Hematopoietic multipotent progenitor cell treated with erythropoietin and hydrocortisone succinate and interleukin-3 and kit ligand, for 15 days (in vitro differentiated cells): Measurements from ENCODE around the gene TBC1D30.
"Not testable (repeated sequence)": the region's sequence is repeated elsewhere in the genome, so short reads cannot be mapped to it uniquely, and the experiment has no call there.

Experiments used
- DNase-seq: peaks from one replicate; pipeline ENCODE4 v3.0.0-alpha.2; 2015; ENCODE audit warnings: low spot score

Gene TBC1D30

DNA sequence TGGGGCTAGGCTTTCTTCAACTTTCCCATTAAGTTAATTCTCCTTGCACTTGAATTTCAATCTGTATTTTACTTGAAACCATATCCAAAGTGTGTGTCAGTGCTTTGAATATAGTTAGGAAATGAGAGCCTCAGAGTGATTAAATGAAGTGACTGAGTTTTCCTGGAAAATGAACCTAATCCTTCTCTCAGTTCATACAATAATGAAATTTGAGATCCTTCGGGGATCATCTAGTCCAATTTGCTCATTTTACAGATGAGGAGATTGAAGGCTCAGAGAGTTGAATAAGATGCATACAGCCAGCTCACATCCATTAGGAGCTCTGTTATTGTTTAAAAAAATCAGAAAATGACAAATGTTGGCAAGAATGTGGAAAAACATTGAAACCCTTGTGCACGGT lies 18.3 kb upstream of the TBC1D30 start:
- DNase-seq: no peak

DNA sequence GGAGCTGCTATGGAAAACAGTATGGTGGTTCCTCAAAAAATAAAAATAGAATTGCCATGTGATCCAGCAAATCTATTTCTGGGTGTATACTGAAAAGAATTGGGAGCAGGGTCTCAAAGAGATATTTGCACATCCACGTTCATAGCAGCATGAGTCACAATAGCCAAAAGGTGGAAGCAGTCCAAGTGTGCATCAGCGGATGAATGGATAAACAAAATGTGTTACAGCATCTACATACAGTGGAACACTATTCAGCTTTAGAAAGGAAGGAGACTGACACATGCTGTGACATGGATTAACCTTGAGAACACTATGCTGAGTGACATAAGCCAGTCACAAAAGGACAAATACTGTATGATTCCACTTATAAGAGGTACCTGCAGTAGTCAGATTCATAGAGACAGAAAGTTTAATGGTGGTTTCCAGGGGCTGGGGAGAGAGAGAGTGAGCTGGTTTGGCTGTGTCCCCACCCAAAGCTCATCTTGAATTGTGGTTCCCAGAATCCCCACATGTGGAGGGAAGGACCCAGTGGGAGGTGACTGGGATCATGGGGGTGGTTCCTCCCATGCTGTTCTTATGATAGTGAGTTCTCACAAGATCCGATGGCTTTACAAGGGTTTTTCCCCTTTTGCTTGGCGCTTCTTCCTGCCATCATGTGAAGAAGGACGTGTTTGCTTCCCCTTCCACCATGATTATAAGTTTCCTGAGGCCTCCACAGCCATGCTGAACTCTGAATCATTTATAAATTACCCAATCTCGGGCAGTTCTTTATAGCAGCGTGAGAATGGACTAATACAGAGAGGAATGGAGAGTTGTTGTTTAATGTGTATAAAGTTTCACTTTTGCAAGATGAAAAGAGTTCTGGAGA lies 17.6 kb upstream of the TBC1D30 start:
- DNase-seq: no peak

DNA sequence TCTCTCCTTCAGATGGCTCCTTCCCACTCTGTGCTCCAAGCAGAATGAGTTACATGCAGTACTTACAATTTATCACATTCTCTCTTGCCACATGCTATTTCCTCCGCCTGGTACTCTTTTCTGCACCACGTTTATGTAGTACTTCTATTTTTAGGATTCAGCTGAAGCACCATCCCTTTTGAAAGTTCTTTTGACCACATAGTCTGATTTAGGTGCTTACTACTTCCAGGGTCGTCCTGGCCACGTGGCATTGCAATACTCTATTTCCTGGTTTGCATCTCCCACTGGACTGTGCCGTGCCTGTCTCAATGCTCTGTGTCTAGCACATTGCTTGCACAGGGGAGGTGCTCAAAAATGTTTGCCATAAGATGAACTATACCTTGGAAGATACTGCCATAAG lies 16.3 kb upstream of the TBC1D30 start:
- DNase-seq: no peak

DNA sequence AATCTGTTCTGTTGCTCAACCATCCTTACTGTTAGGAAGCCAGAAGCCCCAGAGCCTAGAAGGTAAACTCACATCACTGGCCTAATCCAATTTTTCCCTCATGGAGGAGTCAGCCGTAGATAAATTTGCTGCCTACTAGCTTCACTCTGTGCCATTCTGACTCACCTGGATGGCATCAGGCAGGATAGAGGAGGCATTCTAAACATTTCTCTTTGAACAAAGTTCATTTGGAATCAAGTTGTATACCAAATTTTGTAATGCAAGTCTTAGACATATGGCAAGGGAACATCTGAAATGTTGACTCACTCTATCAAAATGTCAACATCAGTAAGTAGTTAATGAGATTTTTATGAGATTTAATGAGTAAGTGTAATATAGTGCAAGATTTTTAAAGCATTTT lies 13.6 kb upstream of the TBC1D30 start:
- DNase-seq: no peak

DNA sequence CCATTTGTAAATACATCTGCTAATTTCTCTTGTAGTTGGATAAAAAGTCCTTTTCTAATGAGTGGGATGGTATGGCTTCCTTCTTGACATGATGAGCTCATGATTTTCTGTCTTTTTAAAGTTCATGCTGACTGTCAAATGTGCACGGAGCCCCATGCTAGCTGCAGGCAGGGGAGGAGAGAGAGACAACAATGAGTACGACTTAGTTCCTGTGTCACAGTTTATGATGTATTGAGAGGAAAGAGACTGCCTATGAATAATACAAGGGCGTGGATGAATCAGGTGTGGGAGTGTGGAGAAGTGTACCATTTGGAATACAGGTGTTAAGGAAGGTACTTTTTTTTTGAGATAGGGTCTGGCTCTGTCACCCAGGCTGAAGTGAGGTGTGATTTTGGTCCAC lies 10.7 kb upstream of the TBC1D30 start:
- no peak for DNase-seq

DNA sequence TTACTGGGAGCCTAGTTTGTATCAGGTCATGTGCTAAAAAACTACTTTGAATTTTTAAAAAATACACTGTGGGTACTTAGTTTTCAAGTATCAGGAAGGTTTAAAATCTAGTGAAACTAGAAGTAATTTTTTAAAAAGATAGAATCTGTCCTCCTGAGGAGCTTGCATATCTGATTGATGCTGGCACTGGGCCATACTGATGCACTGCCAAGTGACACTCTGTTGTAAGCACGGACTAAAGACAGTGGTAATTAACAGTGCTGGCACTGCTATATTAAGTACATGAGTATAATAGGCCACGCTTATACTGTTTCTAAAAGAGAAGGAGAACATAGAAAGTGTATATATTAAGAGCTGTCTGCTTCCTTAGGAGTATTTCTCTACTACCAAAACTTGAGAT lies 10.0 kb upstream of the TBC1D30 start:
- DNase-seq: no peak

DNA sequence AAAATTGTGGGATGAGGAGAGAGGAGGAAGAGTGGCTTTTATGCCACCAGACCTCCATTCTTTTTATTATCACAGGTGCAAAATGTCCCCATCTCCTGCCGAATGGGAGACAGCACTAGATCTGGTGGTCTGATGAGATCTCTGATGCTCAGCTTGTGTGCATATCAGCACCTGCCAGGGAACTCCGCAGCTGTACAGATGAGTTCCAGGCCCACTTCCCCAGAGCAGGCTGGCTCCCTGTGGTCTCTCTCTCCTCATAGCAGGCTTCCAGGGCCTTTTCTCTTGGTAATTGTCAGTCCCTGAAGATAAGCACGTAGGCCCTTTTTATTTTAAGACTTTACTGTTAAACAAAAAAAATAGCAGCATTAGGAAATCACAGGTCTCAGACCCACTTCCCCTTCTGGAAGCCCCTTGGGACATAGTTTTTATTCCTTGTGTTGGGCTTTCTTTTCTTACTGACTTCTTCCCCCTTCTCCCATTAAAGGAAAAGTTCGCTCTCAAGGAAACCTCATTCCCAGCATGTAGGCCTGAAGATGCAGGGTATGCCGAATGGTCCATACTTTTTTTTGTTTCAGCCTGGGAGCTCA lies 4.5 kb upstream of the TBC1D30 start:
- no peak for DNase-seq

DNA sequence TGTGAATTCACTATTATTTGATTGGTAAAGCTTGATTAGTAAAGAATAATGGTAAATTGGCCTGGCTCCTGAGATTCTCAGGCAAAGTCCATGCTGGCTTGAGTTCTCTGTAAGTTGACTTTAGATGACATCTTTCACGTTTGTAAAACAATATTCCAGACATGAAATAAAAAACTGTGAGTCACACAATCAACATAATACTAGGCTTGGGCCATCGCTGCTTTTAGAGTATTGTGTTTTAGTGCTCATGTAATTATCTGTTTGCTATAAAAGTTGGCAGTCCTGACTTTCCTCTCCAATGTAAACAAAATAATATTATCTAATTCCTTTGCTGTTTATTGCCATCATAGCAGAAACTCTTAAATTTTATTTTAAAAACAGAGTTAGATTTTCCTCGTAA lies 3.9 kb upstream of the TBC1D30 start:
- DNase-seq: no peak

DNA sequence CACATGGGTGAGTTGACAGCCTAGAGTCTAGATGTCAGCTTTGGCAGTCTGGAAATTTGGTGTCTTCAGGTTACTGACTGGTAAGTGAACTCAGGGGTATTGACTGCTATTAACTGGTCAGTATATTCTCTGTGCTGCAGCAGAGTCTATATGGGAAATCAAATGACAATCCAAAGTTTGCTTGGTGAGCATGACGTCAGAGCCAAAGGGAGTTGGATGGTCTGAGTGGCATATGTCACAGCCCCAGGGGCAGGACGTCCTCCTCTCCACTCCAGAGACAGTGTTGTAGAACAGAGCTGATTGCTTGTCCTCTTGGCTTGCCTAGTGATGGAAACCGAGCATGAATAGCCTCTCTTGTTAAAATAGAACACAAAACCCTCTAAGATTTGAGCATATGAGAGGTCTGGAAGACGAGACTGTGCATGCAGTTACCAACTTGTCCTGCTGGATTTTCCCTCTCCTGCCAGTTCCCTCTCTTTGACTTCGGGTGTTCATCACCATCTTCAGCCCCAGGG lies 3.3 kb upstream of the TBC1D30 start:
- DNase-seq: no peak

DNA sequence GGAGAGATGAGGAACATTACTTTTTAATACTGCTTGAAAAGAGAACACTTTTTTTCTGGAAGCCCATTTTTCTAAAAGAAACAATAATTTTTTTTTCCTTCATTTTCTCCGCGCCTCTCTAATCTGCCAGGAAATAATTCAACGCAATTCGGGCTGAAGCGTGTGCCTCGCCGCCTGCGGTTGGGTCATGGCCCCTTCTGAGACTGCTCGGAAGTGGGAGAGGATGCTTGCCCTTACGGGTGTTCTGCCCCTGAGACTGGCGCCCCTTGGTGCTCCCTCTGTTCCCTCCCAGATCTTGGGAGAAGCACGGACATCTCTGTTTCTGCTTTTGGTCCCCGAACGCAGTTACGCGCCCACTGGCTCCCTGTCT lies 332 bp upstream of the TBC1D30 start:
- DNase-seq: no peak

DNA sequence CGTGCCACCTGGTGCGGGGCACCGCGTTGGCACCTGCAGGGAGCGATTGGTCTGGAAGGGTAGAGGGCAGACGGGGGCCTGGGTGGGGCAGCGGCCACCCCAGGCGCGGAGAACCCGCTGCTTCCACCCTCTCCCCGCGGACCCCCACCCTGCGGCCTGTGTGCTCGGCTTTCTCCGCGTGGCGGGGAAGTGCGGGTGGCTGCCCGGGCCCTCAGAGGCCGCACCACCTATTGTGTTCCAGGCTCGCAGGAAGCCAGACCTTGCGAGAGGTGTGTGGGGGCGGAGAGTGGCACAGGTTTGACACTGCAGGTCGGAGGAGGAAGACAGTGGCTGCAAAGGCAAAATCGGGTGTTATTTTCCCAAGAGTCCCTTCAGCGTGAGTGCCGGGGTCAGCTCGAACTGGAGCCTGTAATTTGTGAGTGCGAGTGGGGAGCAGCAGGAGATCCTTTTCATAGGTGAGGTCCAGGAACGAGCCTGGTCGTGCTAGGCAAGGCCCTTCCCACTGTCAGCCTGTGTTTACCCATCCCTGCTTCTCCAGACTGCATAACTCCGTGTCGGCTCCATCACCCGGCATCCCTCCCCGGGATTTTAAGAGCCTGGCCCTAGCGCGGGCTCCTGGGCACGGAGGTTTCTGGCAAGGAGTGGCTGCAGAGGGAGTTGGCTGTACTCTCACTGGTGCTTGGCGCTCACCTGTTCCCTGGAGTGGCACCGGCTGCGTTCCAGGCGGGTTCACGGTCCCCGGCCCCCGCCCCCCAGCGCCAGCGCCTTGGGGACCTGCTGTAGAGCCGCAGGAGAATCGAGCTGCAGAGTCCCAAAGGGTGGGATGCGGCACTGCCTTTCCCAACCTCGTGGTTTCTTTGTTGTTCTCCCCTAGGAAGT lies 935 bp downstream of the TBC1D30 start:
- DNase-seq: no peak

DNA sequence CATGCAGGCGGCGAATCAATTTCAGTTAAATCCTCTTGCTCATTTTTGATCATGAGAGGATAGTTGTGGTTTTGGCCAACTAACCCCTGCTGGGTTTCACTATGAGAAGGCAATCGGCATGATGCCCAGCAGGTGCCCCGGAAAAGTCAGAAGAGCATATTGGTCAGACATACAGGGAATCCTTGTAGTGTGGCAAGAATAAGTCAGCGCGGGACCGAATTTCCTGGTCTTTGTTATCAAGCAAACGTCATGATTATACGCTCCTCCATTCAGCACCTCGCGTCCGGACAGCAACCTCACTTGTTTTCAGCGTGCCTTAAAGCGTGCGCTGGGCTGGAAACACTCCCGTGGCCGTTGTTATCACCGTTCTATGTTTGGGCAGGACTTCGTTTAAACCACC lies 1.8 kb downstream of the TBC1D30 start:
- DNase-seq: no peak

DNA sequence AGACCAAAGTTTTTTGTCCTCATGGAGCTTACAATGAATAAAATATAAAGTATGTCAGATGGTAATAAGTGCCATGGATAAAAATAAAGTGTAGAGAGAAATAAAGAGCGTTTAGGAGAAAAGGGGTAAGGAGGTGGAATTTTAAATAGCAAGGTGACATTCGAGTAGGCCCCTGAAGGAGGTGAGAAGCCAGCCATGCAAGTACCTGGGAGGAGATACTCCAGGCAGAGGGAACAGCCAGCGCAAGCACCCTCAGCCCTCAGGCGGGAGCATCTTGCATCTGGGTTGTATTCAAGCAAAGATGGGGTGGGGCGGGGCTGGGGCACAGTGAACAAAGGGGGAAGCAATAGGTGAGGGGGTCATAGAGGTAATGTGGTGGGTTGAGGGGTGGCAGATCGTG lies 4.3 kb downstream of the TBC1D30 start:
- no peak for DNase-seq

DNA sequence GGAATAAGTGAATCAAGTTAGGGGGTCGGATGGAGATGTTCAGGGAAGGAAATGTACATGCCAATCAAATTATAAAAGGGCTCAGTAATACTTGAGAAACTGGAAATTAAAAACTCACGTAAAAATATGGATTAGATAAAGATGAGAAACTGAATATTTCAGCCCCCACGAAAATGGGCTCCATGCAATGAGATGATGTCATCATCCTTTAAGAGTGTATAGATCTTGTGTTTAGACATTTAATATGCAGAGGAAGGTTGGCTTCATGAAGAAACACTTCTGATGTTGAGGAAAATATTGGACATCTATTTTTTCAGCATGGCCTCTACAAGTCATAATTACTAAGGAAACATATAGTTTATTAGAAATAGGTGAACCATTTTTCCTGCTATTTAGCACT lies 9.5 kb downstream of the TBC1D30 start:
- no peak for DNase-seq

DNA sequence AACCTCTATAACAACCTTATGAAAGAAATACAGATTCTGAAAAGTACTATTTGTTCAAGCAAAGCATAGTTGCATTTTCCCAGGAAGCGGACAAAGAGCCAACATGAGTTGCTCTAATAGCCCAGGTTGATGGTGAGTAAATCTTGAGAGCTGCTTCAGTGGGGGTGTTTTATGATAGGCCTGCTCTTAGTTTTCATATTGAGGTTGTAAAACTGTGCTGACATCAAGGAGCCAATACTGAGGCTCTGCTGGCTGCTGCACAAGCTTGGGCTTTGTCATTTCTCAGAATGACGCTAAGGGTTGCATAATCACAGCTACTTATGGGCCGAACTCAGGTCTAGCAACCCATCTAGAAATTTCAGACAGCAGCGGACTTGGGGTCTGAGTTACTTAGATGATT lies 11.5 kb downstream of the TBC1D30 start:
- DNase-seq: no peak

DNA sequence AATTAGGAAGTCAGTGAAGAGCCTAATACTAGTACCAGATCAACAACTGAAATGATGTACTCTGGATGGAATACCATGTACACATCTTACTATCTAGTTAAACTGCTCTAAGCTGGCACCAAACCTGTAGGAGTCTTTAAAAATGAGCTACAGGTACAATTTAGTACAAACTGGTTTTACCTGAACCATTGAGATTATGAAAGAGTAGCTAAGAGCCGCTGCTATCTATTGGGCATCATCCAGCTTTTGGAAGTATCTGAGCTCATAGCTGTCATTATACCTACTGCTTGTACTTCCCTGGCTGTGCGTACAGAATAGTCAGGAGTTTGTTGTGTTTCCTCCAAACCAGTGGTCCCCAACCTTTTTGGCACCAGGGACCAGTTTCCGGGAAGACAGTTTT lies 12.4 kb downstream of the TBC1D30 start:
- no peak for DNase-seq

DNA sequence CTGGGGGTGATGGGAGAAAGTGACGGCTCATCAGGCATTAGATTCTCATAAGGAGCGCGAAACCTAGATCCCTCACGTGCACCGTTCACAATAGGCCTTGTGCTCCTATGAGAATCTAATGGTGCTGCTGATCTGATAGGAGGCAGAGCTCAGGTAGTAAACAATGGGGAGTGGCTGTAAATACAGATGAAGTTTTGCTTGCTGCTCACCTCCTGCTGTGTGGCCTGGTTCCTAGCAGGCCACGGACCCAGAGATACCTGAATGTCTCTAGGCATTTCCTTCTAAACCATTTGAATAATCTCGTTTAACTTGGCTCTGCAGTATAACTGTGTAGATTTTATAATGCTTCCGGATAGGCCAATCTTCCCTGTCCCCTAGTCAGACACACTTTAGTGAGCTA lies 13.0 kb downstream of the TBC1D30 start:
- DNase-seq: no peak

DNA sequence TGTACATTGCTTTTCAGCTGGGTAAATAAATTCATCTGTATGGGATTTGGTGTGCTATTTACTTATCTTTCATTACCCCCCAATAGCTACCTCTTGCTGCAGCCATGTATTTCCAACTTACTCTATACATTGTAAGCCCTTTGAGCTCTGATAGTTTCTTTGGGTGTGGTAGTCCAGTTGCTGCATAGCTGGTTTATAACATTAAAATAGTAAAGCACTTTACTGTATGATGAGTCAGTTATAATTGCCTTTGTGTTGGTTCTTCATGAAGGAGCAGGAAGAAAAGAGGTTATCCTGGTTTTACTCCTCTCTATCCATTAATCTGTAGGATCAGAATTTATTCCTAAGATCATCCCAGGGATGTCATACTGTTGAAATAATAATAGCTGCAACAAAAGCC lies 15.7 kb downstream of the TBC1D30 start:
- no peak for DNase-seq

DNA sequence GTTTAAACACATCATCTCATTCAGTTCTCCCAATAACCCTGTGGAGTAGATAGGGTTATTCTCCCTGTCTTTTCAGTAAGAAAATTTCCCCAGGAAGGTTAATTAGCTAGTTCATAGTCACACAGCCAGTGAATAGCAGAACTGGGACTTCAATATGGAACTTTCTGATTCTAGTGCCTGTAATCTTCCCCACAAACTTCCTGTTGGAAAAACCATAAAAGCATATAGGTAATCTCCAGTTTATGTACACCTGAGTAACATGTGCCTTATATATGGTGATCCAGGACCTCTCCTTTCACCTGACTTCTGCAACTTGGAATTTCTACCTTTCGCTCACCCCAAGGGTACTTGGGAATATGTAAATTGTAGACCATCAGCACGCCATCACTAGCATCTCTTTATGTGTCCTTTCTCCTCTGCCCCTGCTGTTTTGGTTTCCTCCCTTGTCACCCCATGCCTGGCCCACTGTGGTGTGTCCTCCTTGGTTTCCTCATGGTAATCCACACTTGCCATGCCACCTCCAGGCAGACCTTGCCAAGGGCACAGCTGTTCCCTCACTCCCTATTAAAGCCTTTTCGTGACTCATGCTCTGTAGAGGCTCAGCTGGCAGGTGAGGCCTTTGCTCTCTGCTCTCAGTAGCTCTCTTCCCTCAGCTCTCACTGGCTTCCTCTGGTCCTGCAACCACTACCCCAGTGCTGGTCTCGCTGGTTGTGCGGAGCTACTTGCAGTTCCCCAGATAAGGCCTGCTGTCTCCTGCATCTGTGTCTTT lies 16.7 kb downstream of the TBC1D30 start:
- DNase-seq: no peak

DNA sequence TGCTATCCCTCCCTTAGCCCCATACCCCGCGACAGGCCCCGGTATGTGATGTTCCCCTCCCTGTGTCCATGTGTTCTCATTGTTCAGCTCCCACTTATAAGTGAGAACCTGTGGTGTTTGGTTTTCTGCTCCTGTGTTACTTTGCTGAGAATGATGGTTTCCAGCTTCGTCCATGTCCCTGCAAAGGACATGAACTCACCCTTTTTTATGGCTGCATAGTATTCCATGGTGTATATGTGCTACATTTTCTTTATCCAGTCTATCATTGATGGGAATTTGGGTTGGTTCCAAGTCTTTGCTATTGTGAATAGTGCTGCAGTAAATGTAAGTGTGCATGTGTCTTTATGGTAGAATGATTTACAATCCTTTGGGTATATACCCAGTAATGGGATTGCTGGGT lies 24.0 kb downstream of the TBC1D30 start:
- not testable (repeated sequence) for DNase-seq

DNA sequence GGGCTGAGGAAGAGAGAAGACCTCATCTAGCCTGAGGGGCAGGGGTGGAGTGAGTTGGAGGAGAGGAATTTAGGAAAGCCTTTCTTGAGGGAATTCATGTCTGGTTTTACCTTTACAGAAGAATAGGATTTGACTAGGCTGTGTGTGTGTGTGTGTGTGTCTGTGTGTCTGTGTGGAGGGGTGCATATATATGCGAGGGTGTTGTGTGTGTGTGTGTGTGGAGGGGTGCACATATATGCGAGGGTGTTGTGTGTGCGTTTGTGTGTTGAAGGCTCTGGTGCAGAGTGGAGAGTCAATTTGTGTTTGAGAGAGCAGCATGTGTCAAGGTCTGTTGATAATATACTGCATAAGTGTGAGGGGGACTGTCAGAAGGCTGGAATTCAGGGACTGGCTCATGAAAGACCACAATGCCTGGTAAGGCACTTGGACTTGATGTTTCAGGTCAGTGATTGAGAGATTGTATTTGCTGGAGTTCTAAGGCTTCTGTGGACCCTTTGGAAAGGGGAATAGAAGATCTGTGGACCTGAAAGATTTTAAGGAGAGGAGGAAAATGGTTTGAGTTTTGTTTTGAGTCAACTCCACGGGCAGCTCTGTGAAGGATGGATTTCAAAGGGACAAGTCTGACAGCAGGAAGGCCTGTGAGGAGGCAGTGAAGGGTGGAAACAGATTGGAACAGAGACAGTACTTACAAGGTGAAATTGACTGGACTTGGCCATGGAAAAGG lies 34.6 kb downstream of the TBC1D30 start:
- no peak for DNase-seq
